WTC11 (cell line): ENCODE results near the gene MARCKSL1. TPM values are rescaled to one million over a fixed set of nuclear protein-coding genes. Genes with fewer than 3 reads are reported as not detected.

Experiments used
- ATAC-seq: fragments of 200-7000 bp; cut with Tn5 transposase; 2 replicates; pipeline ENCODE4 v1.10.0; 2021; ENCODE audit warnings: mild to moderate bottlenecking, moderate library complexity
- CTCF ChIA-PET: fragments of 300-600 bp; sonication (Branson Sonifier 250); formaldehyde crosslinking; loops from one replicate; lab custom pipeline; 2021; ENCODE audit warnings: antibody characterized with exemption; lab: Charles Lee
- POLR2A ChIA-PET: fragments of 350-600 bp; sonication (Branson Sonifier 250); formaldehyde crosslinking; loops from one replicate; lab custom pipeline; 2021; ENCODE audit warnings: antibody characterized with exemption; lab: Charles Lee
- DNase-seq: peaks from one replicate; pipeline ENCODE4 v3.0.0; 2021; ENCODE audit warnings: low spot score
- H3K27ac Mint-ChIP-seq: 2 replicates; pipeline ENCODE4 v1.8.0; 2021; ENCODE audit warnings: mixed read lengths
- H3K27me3 Mint-ChIP-seq: 2 replicates; pipeline ENCODE4 v1.8.0; 2021; ENCODE audit warnings: low read depth, mild to moderate bottlenecking, moderate library complexity, mixed read lengths
- H3K36me3 Mint-ChIP-seq: 2 replicates; pipeline ENCODE4 v1.8.0; 2021; ENCODE audit warnings: mixed read lengths
- H3K4me1 Mint-ChIP-seq: 2 replicates; pipeline ENCODE4 v1.8.0; 2022; ENCODE audit warnings: mixed read lengths
- H3K4me3 Mint-ChIP-seq: 2 replicates; pipeline ENCODE4 v1.8.0; 2021; ENCODE audit warnings: mild to moderate bottlenecking, moderate library complexity, mixed read lengths
- H3K9me3 Mint-ChIP-seq: 2 replicates; pipeline ENCODE4 v1.8.0; 2021; ENCODE audit warnings: mixed read lengths
- CBFB ChIP-seq: sonication (generic); formaldehyde crosslinking; IDR thresholded peaks from 2 replicates; pipeline ENCODE4 v1.8.1; 2022; ENCODE audit warnings: mild to moderate bottlenecking, low read depth, missing genetic modification reagents
- FOXJ3 ChIP-seq: sonication (generic); formaldehyde crosslinking; IDR thresholded peaks from 2 replicates; pipeline ENCODE4 v1.9.0; 2021; ENCODE audit warnings: missing genetic modification reagents, mild to moderate bottlenecking, borderline replicate concordance
- MYBL2 ChIP-seq: sonication (generic); formaldehyde crosslinking; IDR thresholded peaks from 2 replicates; pipeline ENCODE4 v1.8.1; 2023; ENCODE audit warnings: mild to moderate bottlenecking, moderate library complexity, missing genetic modification reagents
- SP1 ChIP-seq: sonication (generic); formaldehyde crosslinking; conservative IDR thresholded peaks from 2 replicates; pipeline ENCODE4 v1.8.1; 2022; ENCODE audit warnings: missing genetic modification reagents
- TCF7 ChIP-seq: sonication (generic); formaldehyde crosslinking; IDR thresholded peaks from 2 replicates; pipeline ENCODE4 v1.8.0; 2022; ENCODE audit warnings: mild to moderate bottlenecking, low read depth, missing genetic modification reagents, moderate library complexity
- ZNF121 ChIP-seq: sonication (generic); formaldehyde crosslinking; IDR thresholded peaks from 2 replicates; pipeline ENCODE4 v1.8.0; 2023; ENCODE audit warnings: missing genetic modification reagents
- ZNF263 ChIP-seq: sonication (generic); formaldehyde crosslinking; IDR thresholded peaks from 2 replicates; pipeline ENCODE4 v1.8.1; 2022; ENCODE audit warnings: low read depth, mild to moderate bottlenecking, moderate library complexity, missing genetic modification reagents
- ZNF416 ChIP-seq: fragments of 250-450 bp; sonication (Bioruptor Pico); IDR thresholded peaks from 2 replicates; pipeline ENCODE4 v1.9.0; 2021; ENCODE audit warnings: mild to moderate bottlenecking, inconsistent platforms
- total RNA-seq: library from RNA; stranded (reverse); gene quantifications from 3 replicates; pipeline ENCODE4 v1.2.3, GENCODE V29; 2021
- TF ChIP-seq, protein P1 (sequence below): sonication (generic); formaldehyde crosslinking; IDR thresholded peaks from 2 replicates; pipeline ENCODE4 v1.8.0; 2023; ENCODE audit warnings: missing genetic modification reagents, mild to moderate bottlenecking, borderline replicate concordance
- TF ChIP-seq, protein P2 (sequence below): sonication (generic); formaldehyde crosslinking; IDR thresholded peaks from 2 replicates; pipeline ENCODE4 v1.8.1; 2022; ENCODE audit warnings: low read depth, mild to moderate bottlenecking, moderate library complexity, missing genetic modification reagents, borderline replicate concordance
- TF ChIP-seq, protein P3 (sequence below): sonication (generic); formaldehyde crosslinking; conservative IDR thresholded peaks from 2 replicates; pipeline ENCODE4 v1.8.1; 2023; ENCODE audit warnings: mild to moderate bottlenecking, low read depth, missing genetic modification reagents, moderate library complexity
- TF ChIP-seq, protein P4 (sequence below): fragments of 250-450 bp; sonication (Bioruptor Pico); IDR thresholded peaks from 2 replicates; pipeline ENCODE4 v1.9.0; 2021; ENCODE audit warnings: mild to moderate bottlenecking
- TF ChIP-seq, protein P5 (sequence below): sonication (generic); formaldehyde crosslinking; IDR thresholded peaks from 2 replicates; pipeline ENCODE4 v1.8.1; 2023; ENCODE audit warnings: mild to moderate bottlenecking, missing genetic modification reagents
- TF ChIP-seq, protein P6 (sequence below): sonication (generic); formaldehyde crosslinking; IDR thresholded peaks from 2 replicates; pipeline ENCODE4 v1.8.1; 2022; ENCODE audit warnings: low read depth, missing genetic modification reagents, borderline replicate concordance
- TF ChIP-seq, protein P7 (sequence below): sonication (generic); formaldehyde crosslinking; IDR thresholded peaks from 2 replicates; pipeline ENCODE4 v1.8.0; 2022; ENCODE audit warnings: mild to moderate bottlenecking, missing genetic modification reagents

The MARCKSL1 gene
- total RNA-seq, 1 experiment from 2014 or later = 450 TPM

DNA sequence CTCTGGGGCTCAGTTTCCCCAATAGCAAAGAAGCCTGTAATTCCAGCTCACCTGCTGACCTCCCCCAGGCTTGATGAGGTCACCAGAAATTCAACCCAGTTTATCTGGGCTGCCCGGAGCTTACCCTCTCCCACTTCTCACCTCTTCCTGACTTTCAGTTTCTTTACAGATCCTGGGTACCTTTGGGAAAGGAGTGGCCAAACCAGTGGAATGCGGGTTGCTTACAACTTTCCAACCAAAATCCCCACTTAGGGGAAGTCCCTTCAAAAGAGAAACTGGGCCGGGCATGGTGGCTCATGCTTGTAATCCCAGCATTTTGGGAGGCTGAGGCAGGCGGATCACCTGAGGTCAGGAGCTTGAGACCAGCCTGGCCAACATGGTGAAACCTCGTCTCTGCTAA is 5.9 kb upstream of the MARCKSL1 start (continued):
- TF ChIP-seq, protein P1, sequence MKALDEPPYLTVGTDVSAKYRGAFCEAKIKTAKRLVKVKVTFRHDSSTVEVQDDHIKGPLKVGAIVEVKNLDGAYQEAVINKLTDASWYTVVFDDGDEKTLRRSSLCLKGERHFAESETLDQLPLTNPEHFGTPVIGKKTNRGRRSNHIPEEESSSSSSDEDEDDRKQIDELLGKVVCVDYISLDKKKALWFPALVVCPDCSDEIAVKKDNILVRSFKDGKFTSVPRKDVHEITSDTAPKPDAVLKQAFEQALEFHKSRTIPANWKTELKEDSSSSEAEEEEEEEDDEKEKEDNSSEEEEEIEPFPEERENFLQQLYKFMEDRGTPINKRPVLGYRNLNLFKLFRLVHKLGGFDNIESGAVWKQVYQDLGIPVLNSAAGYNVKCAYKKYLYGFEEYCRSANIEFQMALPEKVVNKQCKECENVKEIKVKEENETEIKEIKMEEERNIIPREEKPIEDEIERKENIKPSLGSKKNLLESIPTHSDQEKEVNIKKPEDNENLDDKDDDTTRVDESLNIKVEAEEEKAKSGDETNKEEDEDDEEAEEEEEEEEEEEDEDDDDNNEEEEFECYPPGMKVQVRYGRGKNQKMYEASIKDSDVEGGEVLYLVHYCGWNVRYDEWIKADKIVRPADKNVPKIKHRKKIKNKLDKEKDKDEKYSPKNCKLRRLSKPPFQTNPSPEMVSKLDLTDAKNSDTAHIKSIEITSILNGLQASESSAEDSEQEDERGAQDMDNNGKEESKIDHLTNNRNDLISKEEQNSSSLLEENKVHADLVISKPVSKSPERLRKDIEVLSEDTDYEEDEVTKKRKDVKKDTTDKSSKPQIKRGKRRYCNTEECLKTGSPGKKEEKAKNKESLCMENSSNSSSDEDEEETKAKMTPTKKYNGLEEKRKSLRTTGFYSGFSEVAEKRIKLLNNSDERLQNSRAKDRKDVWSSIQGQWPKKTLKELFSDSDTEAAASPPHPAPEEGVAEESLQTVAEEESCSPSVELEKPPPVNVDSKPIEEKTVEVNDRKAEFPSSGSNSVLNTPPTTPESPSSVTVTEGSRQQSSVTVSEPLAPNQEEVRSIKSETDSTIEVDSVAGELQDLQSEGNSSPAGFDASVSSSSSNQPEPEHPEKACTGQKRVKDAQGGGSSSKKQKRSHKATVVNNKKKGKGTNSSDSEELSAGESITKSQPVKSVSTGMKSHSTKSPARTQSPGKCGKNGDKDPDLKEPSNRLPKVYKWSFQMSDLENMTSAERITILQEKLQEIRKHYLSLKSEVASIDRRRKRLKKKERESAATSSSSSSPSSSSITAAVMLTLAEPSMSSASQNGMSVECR (CRISPR knock-in tag) = no peak
- TF ChIP-seq, protein P2, sequence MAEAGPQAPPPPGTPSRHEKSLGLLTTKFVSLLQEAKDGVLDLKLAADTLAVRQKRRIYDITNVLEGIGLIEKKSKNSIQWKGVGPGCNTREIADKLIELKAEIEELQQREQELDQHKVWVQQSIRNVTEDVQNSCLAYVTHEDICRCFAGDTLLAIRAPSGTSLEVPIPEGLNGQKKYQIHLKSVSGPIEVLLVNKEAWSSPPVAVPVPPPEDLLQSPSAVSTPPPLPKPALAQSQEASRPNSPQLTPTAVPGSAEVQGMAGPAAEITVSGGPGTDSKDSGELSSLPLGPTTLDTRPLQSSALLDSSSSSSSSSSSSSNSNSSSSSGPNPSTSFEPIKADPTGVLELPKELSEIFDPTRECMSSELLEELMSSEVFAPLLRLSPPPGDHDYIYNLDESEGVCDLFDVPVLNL (CRISPR knock-in tag) = no peak
- TF ChIP-seq, protein P3, sequence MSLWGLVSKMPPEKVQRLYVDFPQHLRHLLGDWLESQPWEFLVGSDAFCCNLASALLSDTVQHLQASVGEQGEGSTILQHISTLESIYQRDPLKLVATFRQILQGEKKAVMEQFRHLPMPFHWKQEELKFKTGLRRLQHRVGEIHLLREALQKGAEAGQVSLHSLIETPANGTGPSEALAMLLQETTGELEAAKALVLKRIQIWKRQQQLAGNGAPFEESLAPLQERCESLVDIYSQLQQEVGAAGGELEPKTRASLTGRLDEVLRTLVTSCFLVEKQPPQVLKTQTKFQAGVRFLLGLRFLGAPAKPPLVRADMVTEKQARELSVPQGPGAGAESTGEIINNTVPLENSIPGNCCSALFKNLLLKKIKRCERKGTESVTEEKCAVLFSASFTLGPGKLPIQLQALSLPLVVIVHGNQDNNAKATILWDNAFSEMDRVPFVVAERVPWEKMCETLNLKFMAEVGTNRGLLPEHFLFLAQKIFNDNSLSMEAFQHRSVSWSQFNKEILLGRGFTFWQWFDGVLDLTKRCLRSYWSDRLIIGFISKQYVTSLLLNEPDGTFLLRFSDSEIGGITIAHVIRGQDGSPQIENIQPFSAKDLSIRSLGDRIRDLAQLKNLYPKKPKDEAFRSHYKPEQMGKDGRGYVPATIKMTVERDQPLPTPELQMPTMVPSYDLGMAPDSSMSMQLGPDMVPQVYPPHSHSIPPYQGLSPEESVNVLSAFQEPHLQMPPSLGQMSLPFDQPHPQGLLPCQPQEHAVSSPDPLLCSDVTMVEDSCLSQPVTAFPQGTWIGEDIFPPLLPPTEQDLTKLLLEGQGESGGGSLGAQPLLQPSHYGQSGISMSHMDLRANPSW = no peak
- TF ChIP-seq, protein P4, sequence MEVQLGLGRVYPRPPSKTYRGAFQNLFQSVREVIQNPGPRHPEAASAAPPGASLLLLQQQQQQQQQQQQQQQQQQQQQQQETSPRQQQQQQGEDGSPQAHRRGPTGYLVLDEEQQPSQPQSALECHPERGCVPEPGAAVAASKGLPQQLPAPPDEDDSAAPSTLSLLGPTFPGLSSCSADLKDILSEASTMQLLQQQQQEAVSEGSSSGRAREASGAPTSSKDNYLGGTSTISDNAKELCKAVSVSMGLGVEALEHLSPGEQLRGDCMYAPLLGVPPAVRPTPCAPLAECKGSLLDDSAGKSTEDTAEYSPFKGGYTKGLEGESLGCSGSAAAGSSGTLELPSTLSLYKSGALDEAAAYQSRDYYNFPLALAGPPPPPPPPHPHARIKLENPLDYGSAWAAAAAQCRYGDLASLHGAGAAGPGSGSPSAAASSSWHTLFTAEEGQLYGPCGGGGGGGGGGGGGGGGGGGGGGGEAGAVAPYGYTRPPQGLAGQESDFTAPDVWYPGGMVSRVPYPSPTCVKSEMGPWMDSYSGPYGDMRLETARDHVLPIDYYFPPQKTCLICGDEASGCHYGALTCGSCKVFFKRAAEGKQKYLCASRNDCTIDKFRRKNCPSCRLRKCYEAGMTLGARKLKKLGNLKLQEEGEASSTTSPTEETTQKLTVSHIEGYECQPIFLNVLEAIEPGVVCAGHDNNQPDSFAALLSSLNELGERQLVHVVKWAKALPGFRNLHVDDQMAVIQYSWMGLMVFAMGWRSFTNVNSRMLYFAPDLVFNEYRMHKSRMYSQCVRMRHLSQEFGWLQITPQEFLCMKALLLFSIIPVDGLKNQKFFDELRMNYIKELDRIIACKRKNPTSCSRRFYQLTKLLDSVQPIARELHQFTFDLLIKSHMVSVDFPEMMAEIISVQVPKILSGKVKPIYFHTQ (CRISPR knock-in tag) = no peak
- no peak for TF ChIP-seq SP1
- TF ChIP-seq, protein P5, sequence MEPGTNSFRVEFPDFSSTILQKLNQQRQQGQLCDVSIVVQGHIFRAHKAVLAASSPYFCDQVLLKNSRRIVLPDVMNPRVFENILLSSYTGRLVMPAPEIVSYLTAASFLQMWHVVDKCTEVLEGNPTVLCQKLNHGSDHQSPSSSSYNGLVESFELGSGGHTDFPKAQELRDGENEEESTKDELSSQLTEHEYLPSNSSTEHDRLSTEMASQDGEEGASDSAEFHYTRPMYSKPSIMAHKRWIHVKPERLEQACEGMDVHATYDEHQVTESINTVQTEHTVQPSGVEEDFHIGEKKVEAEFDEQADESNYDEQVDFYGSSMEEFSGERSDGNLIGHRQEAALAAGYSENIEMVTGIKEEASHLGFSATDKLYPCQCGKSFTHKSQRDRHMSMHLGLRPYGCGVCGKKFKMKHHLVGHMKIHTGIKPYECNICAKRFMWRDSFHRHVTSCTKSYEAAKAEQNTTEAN (CRISPR knock-in tag) = no peak
- no peak for TF ChIP-seq TCF7 (CRISPR knock-in tag)

DNA sequence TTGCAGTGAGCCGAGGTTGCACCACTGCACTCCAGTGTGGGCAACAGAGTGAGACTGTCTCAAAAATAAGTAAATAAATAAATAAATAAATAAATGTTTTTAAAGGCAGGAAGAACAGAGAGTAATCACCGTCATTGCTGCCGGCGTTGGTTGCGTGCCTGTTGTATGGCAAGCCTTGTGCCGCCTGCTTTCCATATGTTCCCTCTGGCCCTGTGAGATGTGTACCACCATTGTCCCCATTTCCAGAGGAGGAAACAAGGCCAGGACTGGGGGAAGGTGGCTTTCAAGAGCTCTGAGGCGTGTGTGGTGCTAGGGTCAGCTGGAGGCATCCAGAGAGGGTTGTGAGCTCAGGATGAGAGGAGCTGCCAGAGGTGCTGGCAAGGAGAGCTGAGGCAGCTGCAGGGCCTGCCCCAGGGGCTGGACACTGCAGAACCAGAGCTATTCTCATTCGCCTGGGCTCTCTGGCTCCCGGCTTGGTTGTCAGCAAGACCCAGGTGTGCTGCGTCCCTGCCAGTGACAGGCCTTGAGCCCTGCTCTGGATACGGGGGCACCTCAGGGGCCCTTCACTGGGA is 5.2 kb upstream of the MARCKSL1 start:
- ChIA-PET CTCF (interaction anchor here (0.6 to 2.2 kb wide), 3 partner anchors 10 to 105 kb away, joined by 3 to 21 read pairs (median 4); no protein-coding TSS in a partner anchor), POLR2A (interaction anchor here (1.1 kb wide), 1 partner anchor 10 kb away, joined by 4 read pairs; no protein-coding TSS in a partner anchor)
- Mint-ChIP-seq H3K4me3 (no peak overlapping the region), H3K27ac (no peak overlapping the region), H3K4me1 (peaks cover 19% of the 10 kb centered on the region), H3K9me3 (no peaks in the 10 kb centered on the region), H3K36me3 (no peaks in the 10 kb centered on the region), H3K27me3 (peaks cover 22% of the 10 kb centered on the region)
- TF ChIP-seq MYBL2 (CRISPR knock-in tag) (no peak), ZNF263 (CRISPR knock-in tag) (no peak), CBFB (CRISPR knock-in tag) (no peak), FOXJ3 (CRISPR knock-in tag) (no peak), ZNF416 (CRISPR knock-in tag) (no peak), ZNF121 (CRISPR knock-in tag) (no peak)
- TF ChIP-seq, protein P6, sequence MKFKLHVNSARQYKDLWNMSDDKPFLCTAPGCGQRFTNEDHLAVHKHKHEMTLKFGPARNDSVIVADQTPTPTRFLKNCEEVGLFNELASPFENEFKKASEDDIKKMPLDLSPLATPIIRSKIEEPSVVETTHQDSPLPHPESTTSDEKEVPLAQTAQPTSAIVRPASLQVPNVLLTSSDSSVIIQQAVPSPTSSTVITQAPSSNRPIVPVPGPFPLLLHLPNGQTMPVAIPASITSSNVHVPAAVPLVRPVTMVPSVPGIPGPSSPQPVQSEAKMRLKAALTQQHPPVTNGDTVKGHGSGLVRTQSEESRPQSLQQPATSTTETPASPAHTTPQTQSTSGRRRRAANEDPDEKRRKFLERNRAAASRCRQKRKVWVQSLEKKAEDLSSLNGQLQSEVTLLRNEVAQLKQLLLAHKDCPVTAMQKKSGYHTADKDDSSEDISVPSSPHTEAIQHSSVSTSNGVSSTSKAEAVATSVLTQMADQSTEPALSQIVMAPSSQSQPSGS = no peak
- TF ChIP-seq, protein P7, sequence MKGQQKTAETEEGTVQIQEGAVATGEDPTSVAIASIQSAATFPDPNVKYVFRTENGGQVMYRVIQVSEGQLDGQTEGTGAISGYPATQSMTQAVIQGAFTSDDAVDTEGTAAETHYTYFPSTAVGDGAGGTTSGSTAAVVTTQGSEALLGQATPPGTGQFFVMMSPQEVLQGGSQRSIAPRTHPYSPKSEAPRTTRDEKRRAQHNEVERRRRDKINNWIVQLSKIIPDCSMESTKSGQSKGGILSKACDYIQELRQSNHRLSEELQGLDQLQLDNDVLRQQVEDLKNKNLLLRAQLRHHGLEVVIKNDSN (CRISPR knock-in tag) = no peak
- DNase-seq (no peak), ATAC-seq (no peak)
